ENCODE measurements around the gene TMEM117.

- TF ChIP-seq, protein P1, sequence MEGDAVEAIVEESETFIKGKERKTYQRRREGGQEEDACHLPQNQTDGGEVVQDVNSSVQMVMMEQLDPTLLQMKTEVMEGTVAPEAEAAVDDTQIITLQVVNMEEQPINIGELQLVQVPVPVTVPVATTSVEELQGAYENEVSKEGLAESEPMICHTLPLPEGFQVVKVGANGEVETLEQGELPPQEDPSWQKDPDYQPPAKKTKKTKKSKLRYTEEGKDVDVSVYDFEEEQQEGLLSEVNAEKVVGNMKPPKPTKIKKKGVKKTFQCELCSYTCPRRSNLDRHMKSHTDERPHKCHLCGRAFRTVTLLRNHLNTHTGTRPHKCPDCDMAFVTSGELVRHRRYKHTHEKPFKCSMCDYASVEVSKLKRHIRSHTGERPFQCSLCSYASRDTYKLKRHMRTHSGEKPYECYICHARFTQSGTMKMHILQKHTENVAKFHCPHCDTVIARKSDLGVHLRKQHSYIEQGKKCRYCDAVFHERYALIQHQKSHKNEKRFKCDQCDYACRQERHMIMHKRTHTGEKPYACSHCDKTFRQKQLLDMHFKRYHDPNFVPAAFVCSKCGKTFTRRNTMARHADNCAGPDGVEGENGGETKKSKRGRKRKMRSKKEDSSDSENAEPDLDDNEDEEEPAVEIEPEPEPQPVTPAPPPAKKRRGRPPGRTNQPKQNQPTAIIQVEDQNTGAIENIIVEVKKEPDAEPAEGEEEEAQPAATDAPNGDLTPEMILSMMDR (IDR thresholded peaks at IDR 0.05; ENCODE audit: insufficient read depth, low read depth, low read length): no peak
- no peak for TF ChIP-seq EZH2 (IDR thresholded peaks at IDR 0.05; ENCODE audit: insufficient read depth, low read length)
These were observed 30.6 kb upstream of the TMEM117 start for GRCh38 chr12:43805149-43805859.
